HepG2 (cell line): Measurements from ENCODE around the gene ZNF414. TPM values are rescaled to one million over a fixed set of nuclear protein-coding genes. Genes with fewer than 3 reads are reported as not detected.

ENCODE experiments used
- ADNP ChIP-seq: sonication (generic); formaldehyde crosslinking; IDR thresholded peaks from 2 replicates; pipeline ENCODE4 v1.4.0; 2020; ENCODE audit warnings: missing genetic modification reagents
- AKAP8 ChIP-seq: sonication (generic); formaldehyde crosslinking; IDR thresholded peaks from 2 replicates; pipeline ENCODE4 v1.5.1; 2020; ENCODE audit warnings: mild to moderate bottlenecking, missing genetic modification reagents
- ELF4 ChIP-seq: sonication (generic); formaldehyde crosslinking; IDR thresholded peaks from 2 replicates; pipeline ENCODE4 v1.5.0; 2020; ENCODE audit warnings: missing genetic modification reagents, mild to moderate bottlenecking, moderate library complexity, borderline replicate concordance
- GZF1 ChIP-seq: sonication (generic); formaldehyde crosslinking; IDR thresholded peaks from 2 replicates; pipeline ENCODE4 v1.5.1; 2020; ENCODE audit warnings: mild to moderate bottlenecking, missing genetic modification reagents
- KDM1A ChIP-seq: IDR thresholded peaks from 2 replicates; pipeline ENCODE4 v1.6.1; 2016; ENCODE audit warnings: missing compliant biosample characterization
- MAZ ChIP-seq, 2 experiments: sonication (generic) in 1 of 2; formaldehyde crosslinking in 1 of 2; IDR thresholded peaks; 2 replicates each; pipeline versions ENCODE4 v1.5.0 to v1.6.1; 2012 to 2020; ENCODE audit warnings: low read depth in 2 of 2, mild to moderate bottlenecking in 2 of 2, borderline replicate concordance in 1 of 2, improper control_type of control experiment in 1 of 2, low read length in 1 of 2, missing genetic modification reagents in 1 of 2, moderate library complexity in 1 of 2
- MXD4 ChIP-seq: IDR thresholded peaks from 2 replicates; pipeline ENCODE4 v1.6.1; 2016; ENCODE audit warnings: mild to moderate bottlenecking, missing biosample characterization, missing genetic modification reagents
- SATB2 ChIP-seq: sonication (generic); formaldehyde crosslinking; IDR thresholded peaks from 2 replicates; pipeline ENCODE4 v1.5.0; 2020; ENCODE audit warnings: missing genetic modification reagents
- SRF ChIP-seq: IDR thresholded peaks from 2 replicates; pipeline ENCODE4 v1.6.1; 2011; ENCODE audit warnings: mild to moderate bottlenecking, low read depth, low read length, moderate library complexity
- SRY ChIP-seq: sonication (generic); formaldehyde crosslinking; IDR thresholded peaks from 2 replicates; pipeline ENCODE4 v1.8.0; 2022; ENCODE audit warnings: mild to moderate bottlenecking, missing genetic modification reagents
- ZNF30 ChIP-seq: sonication (generic); formaldehyde crosslinking; IDR thresholded peaks from 2 replicates; pipeline ENCODE4 v1.5.0; 2020; ENCODE audit warnings: mild to moderate bottlenecking, missing genetic modification reagents
- ZNF367 ChIP-seq: sonication (generic); formaldehyde crosslinking; IDR thresholded peaks from 2 replicates; pipeline ENCODE4 v1.4.0; 2020; ENCODE audit warnings: missing genetic modification reagents, borderline replicate concordance
- ZNF549 ChIP-seq: sonication (generic); formaldehyde crosslinking; IDR thresholded peaks from 2 replicates; pipeline ENCODE4 v1.5.0; 2020; ENCODE audit warnings: missing genetic modification reagents
- ZSCAN21 ChIP-seq: sonication (generic); formaldehyde crosslinking; IDR thresholded peaks from 2 replicates; pipeline ENCODE4 v1.8.0; 2022; ENCODE audit warnings: mild to moderate bottlenecking, missing genetic modification reagents, moderate library complexity, borderline replicate concordance
- polyA plus RNA-seq, 8 experiments: library from polyadenylated mRNA; depleted of rRNA in 3 of 8; stranded (reverse) in 7 of 8; unstranded in 1 of 8; fragments of >200 nt; fragmentation: Illumina TruSeq in 4 of 8; extraction: Trizol in 4 of 8; gene quantifications; 2 replicates each; pipeline versions ENCODE4 v1.2.1 to v1.2.3, GENCODE V29; 2011 to 2016; ENCODE audit warnings: low read depth in 4 of 8, missing spikeins in 1 of 8, mixed read lengths in 1 of 8; ENCODE audit not compliant: insufficient read depth in 1 of 8
- total RNA-seq, 5 experiments: library from RNA; depleted of rRNA; stranded (reverse); fragments of >200 nt; fragmentation: Illumina TruSeq; extraction: Trizol; gene quantifications; 2 replicates each; pipeline ENCODE4 v1.2.3, GENCODE V29; 2016; ENCODE audit warnings: low read depth in 1 of 5
- TF ChIP-seq, protein P1 (sequence below): sonication (generic); formaldehyde crosslinking; IDR thresholded peaks from 2 replicates; pipeline ENCODE4 v1.4.0; 2020; ENCODE audit warnings: mild to moderate bottlenecking, missing genetic modification reagents, borderline replicate concordance
- TF ChIP-seq, protein P2 (sequence below): sonication (generic); formaldehyde crosslinking; IDR thresholded peaks from 2 replicates; pipeline ENCODE4 v1.5.0; 2020; ENCODE audit warnings: mild to moderate bottlenecking, missing genetic modification reagents, borderline replicate concordance
- TF ChIP-seq, protein P3 (sequence below): sonication (generic); formaldehyde crosslinking; IDR thresholded peaks from 2 replicates; pipeline ENCODE4 v1.5.0; 2020; ENCODE audit warnings: mild to moderate bottlenecking, missing genetic modification reagents

Gene ZNF414
- total and polyA plus RNA-seq, 2 of the 13 experiments (the other 11 are each of a cell fraction or from before 2014, with no cell fraction given): 2.5 to 4.0 TPM

DNA sequence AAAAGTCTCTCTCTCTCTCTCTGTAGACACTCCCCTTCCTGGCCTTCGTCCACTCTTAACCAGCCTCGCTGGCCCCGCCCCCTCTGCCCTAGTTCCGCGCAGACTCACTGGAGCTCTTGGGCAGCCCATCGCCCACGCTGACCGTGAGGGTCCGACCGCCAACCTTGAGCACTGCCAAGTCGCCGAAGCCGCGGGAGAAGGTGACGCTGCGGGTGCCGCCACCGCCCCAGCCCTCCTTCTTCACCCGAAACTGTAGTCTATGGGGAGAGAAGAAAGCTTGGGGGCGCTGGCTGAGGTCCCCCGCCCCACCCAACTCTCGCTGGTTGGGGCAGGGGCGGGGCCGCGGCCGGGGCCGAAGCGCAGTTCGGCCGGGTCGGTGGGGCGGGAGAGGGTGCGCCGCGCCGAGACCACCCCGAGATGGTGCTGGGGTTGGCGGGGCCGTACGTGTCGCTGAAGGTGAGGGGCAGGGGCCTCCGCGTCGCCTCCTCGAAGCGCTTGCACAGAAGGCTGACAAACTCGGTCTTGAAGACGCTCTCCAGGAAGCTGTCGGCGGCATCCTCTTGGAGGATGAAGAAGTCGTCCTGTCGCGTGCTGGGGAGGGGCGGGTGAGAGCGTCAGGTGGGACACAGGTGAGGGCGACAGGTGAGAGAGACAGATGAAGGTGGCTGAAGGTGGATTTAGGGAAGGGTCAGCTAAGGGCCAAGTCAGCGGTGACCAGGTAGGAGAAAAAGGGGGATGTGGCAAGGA lies 12.6 kb upstream of the ZNF414 start (continued):
- no peak for TF ChIP-seq ZNF549 (CRISPR knock-in tag)
- TF ChIP-seq ZSCAN21 (CRISPR knock-in tag): no peak
- TF ChIP-seq, protein P1, sequence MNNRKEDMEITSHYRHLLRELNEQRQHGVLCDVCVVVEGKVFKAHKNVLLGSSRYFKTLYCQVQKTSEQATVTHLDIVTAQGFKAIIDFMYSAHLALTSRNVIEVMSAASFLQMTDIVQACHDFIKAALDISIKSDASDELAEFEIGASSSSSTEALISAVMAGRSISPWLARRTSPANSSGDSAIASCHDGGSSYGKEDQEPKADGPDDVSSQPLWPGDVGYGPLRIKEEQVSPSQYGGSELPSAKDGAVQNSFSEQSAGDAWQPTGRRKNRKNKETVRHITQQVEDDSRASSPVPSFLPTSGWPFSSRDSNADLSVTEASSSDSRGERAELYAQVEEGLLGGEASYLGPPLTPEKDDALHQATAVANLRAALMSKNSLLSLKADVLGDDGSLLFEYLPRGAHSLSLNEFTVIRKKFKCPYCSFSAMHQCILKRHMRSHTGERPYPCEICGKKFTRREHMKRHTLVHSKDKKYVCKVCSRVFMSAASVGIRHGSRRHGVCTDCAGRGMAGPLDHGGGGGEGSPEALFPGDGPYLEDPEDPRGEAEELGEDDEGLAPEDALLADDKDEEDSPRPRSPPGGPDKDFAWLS (CRISPR knock-in tag): no peak
- no peak for TF ChIP-seq MAZ (IDR thresholded peaks at IDR 0.05; ENCODE audit: borderline replicate concordance, low read depth, low read length)
- TF ChIP-seq MAZ (CRISPR knock-in tag; IDR thresholded peaks at IDR 0.05; ENCODE audit: low read depth): peak; percentile 40; the same call in 1 of the 2 replicates
- no peak for TF ChIP-seq ZNF367 (CRISPR knock-in tag)
- TF ChIP-seq ADNP (CRISPR knock-in tag): no peak
- TF ChIP-seq AKAP8: no peak
- TF ChIP-seq SATB2: no peak
- TF ChIP-seq MXD4 (CRISPR knock-in tag): no peak
- TF ChIP-seq, protein P2, sequence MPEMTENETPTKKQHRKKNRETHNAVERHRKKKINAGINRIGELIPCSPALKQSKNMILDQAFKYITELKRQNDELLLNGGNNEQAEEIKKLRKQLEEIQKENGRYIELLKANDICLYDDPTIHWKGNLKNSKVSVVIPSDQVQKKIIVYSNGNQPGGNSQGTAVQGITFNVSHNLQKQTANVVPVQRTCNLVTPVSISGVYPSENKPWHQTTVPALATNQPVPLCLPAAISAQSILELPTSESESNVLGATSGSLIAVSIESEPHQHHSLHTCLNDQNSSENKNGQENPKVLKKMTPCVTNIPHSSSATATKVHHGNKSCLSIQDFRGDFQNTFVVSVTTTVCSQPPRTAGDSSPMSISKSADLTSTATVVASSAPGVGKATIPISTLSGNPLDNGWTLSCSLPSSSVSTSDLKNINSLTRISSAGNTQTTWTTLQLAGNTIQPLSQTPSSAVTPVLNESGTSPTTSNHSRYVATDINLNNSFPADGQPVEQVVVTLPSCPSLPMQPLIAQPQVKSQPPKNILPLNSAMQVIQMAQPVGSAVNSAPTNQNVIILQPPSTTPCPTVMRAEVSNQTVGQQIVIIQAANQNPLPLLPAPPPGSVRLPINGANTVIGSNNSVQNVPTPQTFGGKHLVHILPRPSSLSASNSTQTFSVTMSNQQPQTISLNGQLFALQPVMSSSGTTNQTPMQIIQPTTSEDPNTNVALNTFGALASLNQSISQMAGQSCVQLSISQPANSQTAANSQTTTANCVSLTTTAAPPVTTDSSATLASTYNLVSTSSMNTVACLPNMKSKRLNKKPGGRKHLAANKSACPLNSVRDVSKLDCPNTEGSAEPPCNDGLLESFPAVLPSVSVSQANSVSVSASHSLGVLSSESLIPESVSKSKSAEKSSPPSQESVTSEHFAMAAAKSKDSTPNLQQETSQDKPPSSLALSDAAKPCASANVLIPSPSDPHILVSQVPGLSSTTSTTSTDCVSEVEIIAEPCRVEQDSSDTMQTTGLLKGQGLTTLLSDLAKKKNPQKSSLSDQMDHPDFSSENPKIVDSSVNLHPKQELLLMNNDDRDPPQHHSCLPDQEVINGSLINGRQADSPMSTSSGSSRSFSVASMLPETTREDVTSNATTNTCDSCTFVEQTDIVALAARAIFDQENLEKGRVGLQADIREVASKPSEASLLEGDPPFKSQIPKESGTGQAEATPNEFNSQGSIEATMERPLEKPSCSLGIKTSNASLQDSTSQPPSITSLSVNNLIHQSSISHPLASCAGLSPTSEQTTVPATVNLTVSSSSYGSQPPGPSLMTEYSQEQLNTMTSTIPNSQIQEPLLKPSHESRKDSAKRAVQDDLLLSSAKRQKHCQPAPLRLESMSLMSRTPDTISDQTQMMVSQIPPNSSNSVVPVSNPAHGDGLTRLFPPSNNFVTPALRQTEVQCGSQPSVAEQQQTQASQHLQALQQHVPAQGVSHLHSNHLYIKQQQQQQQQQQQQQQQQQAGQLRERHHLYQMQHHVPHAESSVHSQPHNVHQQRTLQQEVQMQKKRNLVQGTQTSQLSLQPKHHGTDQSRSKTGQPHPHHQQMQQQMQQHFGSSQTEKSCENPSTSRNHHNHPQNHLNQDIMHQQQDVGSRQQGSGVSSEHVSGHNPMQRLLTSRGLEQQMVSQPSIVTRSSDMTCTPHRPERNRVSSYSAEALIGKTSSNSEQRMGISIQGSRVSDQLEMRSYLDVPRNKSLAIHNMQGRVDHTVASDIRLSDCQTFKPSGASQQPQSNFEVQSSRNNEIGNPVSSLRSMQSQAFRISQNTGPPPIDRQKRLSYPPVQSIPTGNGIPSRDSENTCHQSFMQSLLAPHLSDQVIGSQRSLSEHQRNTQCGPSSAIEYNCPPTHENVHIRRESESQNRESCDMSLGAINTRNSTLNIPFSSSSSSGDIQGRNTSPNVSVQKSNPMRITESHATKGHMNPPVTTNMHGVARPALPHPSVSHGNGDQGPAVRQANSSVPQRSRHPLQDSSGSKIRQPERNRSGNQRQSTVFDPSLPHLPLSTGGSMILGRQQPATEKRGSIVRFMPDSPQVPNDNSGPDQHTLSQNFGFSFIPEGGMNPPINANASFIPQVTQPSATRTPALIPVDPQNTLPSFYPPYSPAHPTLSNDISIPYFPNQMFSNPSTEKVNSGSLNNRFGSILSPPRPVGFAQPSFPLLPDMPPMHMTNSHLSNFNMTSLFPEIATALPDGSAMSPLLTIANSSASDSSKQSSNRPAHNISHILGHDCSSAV (CRISPR knock-in tag): no peak
- TF ChIP-seq ZNF30: no peak
- TF ChIP-seq, protein P3, sequence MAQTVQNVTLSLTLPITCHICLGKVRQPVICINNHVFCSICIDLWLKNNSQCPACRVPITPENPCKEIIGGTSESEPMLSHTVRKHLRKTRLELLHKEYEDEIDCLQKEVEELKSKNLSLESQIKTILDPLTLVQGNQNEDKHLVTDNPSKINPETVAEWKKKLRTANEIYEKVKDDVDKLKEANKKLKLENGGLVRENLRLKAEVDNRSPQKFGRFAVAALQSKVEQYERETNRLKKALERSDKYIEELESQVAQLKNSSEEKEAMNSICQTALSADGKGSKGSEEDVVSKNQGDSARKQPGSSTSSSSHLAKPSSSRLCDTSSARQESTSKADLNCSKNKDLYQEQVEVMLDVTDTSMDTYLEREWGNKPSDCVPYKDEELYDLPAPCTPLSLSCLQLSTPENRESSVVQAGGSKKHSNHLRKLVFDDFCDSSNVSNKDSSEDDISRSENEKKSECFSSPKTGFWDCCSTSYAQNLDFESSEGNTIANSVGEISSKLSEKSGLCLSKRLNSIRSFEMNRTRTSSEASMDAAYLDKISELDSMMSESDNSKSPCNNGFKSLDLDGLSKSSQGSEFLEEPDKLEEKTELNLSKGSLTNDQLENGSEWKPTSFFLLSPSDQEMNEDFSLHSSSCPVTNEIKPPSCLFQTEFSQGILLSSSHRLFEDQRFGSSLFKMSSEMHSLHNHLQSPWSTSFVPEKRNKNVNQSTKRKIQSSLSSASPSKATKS (CRISPR knock-in tag): no peak
- no peak for TF ChIP-seq SRF
- no peak for TF ChIP-seq KDM1A (CRISPR knock-in tag)
- 0 out of 2 replicates have a peak, but pooled peaks have one; percentile 43 for TF ChIP-seq ELF4 (CRISPR knock-in tag)
- no peak for TF ChIP-seq GZF1
- no peak; the same call in 1 of the 2 replicates for TF ChIP-seq SRY (CRISPR knock-in tag)
